GM12878 (cell line): ENCODE measurements around the gene FAM120B. TPM values are rescaled to one million over a fixed set of nuclear protein-coding genes. Genes with fewer than 3 reads are reported as not detected.

Source experiments
- SIN3A ChIP-seq: IDR thresholded peaks from 2 replicates; pipeline ENCODE4 v1.6.1; 2012; ENCODE audit warnings: low read depth, low read length, improper control_type of control experiment
- SMC3 ChIP-seq: IDR thresholded peaks from 2 replicates; pipeline ENCODE4 v1.6.1; 2011; ENCODE audit warnings: low read length, improper control_type of control experiment, borderline replicate concordance
- polyA plus RNA-seq, 11 experiments: library from polyadenylated mRNA; depleted of rRNA in 4 of 11; unstranded in 6 of 11; stranded (reverse) in 5 of 11; fragments of >200 nt; fragmentation: Nextera tagmentation in 4 of 11; fragmentation: Illumina TruSeq in 1 of 11; extraction: Ambion mirVana in 4 of 11; extraction: Trizol in 1 of 11; gene quantifications; 1 replicate in 1 of 11; 2 replicates in 10 of 11; pipeline versions ENCODE4 v1.2.1 to v1.2.3, GENCODE V29; 2011 to 2016; ENCODE audit warnings: inconsistent platforms in 2 of 11, missing spikeins in 2 of 11, low read depth in 1 of 11
- total RNA-seq, 4 experiments: library from RNA; depleted of rRNA in 3 of 4; stranded (reverse); fragments of >200 nt in 3 of 4; fragmentation: Illumina TruSeq in 1 of 4; extraction: Trizol in 1 of 4; gene quantifications; 2 replicates each; pipeline versions ENCODE4 v1.2.1 to v1.2.3, GENCODE V29; 2013 to 2021
- TF ChIP-seq, protein P1 (sequence below): fragments of 450-650 bp; IDR thresholded peaks from 2 replicates; pipeline ENCODE4 v1.6.1; 2017; ENCODE audit warnings: antibody characterized with exemption, mild to moderate bottlenecking, moderate library complexity
- TF ChIP-seq, protein P2 (sequence below): fragments of 450-650 bp; formaldehyde crosslinking; IDR thresholded peaks from 2 replicates; pipeline ENCODE4 v1.4.0; 2020; ENCODE audit warnings: mild to moderate bottlenecking, moderate library complexity
- TF ChIP-seq, protein P3 (sequence below): fragments of 450-650 bp; IDR thresholded peaks from 2 replicates; pipeline ENCODE4 v1.6.1; 2017; ENCODE audit warnings: mild to moderate bottlenecking

Gene FAM120B
- total and polyA plus RNA-seq, 10 of the 15 experiments (the other 5 are each of a cell fraction or from before 2014, with no cell fraction given), result 3.3 to 21.6 (median 15.3) TPM

DNA sequence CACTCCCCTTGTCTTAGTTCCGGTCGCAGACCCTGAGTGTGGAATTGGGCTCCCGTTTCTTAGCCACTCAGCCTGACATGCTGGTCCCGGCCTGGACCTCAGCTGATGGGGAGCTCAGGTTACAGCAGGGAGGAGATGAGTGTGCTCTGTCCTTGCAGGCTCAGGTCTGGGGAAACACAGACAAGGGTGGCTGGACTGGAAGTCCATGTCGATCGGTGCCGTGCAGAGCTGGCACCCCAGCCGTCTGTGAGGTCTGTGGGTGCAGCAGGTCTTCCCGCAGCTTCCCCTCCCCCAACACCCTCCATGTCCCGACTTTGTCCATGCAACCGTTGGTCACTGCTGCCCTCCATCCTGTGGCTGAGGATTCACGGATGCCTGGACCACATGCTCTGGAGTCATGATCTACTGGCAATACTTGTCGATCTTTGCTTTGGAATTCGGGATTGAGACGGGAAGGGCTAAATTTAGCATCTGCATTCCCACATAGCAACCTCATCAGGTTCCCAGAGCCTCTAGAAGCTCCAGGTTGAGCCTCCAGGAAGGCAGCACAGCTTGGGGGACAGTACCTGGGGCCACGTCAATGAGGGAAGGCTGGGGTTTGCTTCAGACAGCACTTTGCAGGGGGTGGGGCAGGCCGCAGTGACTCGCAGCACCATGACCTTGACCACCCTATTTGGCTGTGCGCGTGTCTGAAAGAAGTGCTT is 127.7 kb downstream of the FAM120B start (continued):
- TF ChIP-seq, protein P1, sequence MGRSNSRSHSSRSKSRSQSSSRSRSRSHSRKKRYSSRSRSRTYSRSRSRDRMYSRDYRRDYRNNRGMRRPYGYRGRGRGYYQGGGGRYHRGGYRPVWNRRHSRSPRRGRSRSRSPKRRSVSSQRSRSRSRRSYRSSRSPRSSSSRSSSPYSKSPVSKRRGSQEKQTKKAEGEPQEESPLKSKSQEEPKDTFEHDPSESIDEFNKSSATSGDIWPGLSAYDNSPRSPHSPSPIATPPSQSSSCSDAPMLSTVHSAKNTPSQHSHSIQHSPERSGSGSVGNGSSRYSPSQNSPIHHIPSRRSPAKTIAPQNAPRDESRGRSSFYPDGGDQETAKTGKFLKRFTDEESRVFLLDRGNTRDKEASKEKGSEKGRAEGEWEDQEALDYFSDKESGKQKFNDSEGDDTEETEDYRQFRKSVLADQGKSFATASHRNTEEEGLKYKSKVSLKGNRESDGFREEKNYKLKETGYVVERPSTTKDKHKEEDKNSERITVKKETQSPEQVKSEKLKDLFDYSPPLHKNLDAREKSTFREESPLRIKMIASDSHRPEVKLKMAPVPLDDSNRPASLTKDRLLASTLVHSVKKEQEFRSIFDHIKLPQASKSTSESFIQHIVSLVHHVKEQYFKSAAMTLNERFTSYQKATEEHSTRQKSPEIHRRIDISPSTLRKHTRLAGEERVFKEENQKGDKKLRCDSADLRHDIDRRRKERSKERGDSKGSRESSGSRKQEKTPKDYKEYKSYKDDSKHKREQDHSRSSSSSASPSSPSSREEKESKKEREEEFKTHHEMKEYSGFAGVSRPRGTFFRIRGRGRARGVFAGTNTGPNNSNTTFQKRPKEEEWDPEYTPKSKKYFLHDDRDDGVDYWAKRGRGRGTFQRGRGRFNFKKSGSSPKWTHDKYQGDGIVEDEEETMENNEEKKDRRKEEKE, result no peak
- TF ChIP-seq SMC3, result no peak
- TF ChIP-seq, protein P2, sequence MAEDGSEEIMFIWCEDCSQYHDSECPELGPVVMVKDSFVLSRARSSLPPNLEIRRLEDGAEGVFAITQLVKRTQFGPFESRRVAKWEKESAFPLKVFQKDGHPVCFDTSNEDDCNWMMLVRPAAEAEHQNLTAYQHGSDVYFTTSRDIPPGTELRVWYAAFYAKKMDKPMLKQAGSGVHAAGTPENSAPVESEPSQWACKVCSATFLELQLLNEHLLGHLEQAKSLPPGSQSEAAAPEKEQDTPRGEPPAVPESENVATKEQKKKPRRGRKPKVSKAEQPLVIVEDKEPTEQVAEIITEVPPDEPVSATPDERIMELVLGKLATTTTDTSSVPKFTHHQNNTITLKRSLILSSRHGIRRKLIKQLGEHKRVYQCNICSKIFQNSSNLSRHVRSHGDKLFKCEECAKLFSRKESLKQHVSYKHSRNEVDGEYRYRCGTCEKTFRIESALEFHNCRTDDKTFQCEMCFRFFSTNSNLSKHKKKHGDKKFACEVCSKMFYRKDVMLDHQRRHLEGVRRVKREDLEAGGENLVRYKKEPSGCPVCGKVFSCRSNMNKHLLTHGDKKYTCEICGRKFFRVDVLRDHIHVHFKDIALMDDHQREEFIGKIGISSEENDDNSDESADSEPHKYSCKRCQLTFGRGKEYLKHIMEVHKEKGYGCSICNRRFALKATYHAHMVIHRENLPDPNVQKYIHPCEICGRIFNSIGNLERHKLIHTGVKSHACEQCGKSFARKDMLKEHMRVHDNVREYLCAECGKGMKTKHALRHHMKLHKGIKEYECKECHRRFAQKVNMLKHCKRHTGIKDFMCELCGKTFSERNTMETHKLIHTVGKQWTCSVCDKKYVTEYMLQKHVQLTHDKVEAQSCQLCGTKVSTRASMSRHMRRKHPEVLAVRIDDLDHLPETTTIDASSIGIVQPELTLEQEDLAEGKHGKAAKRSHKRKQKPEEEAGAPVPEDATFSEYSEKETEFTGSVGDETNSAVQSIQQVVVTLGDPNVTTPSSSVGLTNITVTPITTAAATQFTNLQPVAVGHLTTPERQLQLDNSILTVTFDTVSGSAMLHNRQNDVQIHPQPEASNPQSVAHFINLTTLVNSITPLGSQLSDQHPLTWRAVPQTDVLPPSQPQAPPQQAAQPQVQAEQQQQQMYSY (CRISPR knock-in tag), result no peak
- TF ChIP-seq, protein P3, sequence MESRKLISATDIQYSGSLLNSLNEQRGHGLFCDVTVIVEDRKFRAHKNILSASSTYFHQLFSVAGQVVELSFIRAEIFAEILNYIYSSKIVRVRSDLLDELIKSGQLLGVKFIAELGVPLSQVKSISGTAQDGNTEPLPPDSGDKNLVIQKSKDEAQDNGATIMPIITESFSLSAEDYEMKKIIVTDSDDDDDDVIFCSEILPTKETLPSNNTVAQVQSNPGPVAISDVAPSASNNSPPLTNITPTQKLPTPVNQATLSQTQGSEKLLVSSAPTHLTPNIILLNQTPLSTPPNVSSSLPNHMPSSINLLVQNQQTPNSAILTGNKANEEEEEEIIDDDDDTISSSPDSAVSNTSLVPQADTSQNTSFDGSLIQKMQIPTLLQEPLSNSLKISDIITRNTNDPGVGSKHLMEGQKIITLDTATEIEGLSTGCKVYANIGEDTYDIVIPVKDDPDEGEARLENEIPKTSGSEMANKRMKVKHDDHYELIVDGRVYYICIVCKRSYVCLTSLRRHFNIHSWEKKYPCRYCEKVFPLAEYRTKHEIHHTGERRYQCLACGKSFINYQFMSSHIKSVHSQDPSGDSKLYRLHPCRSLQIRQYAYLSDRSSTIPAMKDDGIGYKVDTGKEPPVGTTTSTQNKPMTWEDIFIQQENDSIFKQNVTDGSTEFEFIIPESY, result no peak
- no peak for TF ChIP-seq SIN3A
